ENCODE data around the gene ITGA7. TPM values are rescaled to one million over a fixed set of nuclear protein-coding genes. Genes with fewer than 3 reads are reported as not detected.

Gene ITGA7
- total RNA-seq, 1 experiment from 2014 or later: 14.7 TPM

DNA sequence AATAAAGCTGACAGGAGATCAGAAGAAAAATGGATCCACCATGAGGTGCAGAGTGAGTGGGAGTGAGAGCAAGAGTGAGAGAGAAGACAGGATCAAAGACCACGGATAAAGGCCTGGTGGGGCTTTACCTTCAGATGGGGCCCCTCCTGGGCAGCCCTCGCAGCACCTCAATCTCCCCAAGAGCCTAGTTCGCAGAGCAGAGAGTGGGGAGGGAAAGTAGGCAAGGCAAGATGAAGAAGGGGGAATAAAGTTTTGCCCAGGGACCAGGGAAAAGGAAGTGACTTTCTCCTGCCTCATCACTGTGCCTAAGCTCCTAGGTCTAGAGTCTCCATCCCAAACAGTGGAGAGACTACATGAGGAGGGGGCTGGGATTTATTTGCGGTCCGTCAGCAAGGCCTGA lies 60.7 kb downstream of the ITGA7 start:
- DNase-seq (ENCODE audit: low spot score): no peak
- Histone ChIP-seq H3K27ac (ENCODE audit: low read depth, low read length, poor library complexity, severe bottlenecking) (no peak overlapping the region), H3K4me1 (ENCODE audit: insufficient read depth, low read length, poor library complexity, severe bottlenecking) (no peaks in the 10 kb centered on the region), H3K9me3 (ENCODE audit: low read depth, low read length, poor library complexity, severe bottlenecking) (no peaks in the 10 kb centered on the region), H3K4me3 (ENCODE audit: low read depth, low read length, poor library complexity, severe bottlenecking) (no peak overlapping the region), H3K27me3 (replicated peaks; ENCODE audit: insufficient read depth, low read depth, low read length, poor library complexity) (no peaks in the 10 kb centered on the region), H3K36me3 (ENCODE audit: insufficient read depth, low read length, poor library complexity, severe bottlenecking) (no peaks in the 10 kb centered on the region)
- intact Hi-C loops (cut with micrococcal nuclease; ENCODE audit: unreplicated experiment): no loop called here
- ChIA-PET POLR2A (ENCODE audit: low non-redundant PET) (no interaction called here), CTCF (interaction anchor here (1.1 kb wide), 1 partner anchor 9 kb away, joined by 5 read pairs; no protein-coding TSS in a partner anchor)
- no TSS peak for BruUV-seq (replicated peaks)
- TF ChIP-seq EZH2 (IDR thresholded peaks at IDR 0.05; ENCODE audit: borderline replicate concordance, low read depth, low read length, poor library complexity, severe bottlenecking) (no peak), CTCF (conservative IDR thresholded peaks at IDR 0.05; ENCODE audit: low read depth, low read length) (no peak)

- POLR2A ChIA-PET (ENCODE audit: low non-redundant PET): no interaction called here
- DNase-seq (ENCODE audit: low spot score): no peak
- TF ChIP-seq CTCF (conservative IDR thresholded peaks at IDR 0.05; ENCODE audit: low read depth, low read length) (no peak), EZH2 (IDR thresholded peaks at IDR 0.05; ENCODE audit: borderline replicate concordance, low read depth, low read length, poor library complexity, severe bottlenecking) (no peak)
- intact Hi-C loops (cut with micrococcal nuclease; ENCODE audit: unreplicated experiment): no loop called here
- H3K27me3 ChIP-seq (replicated peaks; ENCODE audit: insufficient read depth, low read depth, low read length, poor library complexity): no peaks in the 10 kb centered on the region
- no peaks in the 10 kb centered on the region for H3K4me1 ChIP-seq (ENCODE audit: insufficient read depth, low read length, poor library complexity, severe bottlenecking)
- no TSS peak for BruUV-seq (replicated peaks)
- CTCF ChIA-PET: no interaction called here
- no peaks in the 10 kb centered on the region for H3K36me3 ChIP-seq (ENCODE audit: insufficient read depth, low read length, poor library complexity, severe bottlenecking)
- H3K27ac ChIP-seq (ENCODE audit: low read depth, low read length, poor library complexity, severe bottlenecking): no peak overlapping the region
- no peaks in the 10 kb centered on the region for H3K9me3 ChIP-seq (ENCODE audit: low read depth, low read length, poor library complexity, severe bottlenecking)
- no peak overlapping the region for H3K4me3 ChIP-seq (ENCODE audit: low read depth, low read length, poor library complexity, severe bottlenecking)
These were observed 63.1 kb downstream of the ITGA7 start for GRCh38 chr12:55644591-55644990.

- Histone ChIP-seq H3K36me3 (ENCODE audit: insufficient read depth, low read length, poor library complexity, severe bottlenecking) (no peaks in the 10 kb centered on the region), H3K4me1 (ENCODE audit: insufficient read depth, low read length, poor library complexity, severe bottlenecking) (no peaks in the 10 kb centered on the region), H3K9me3 (ENCODE audit: low read depth, low read length, poor library complexity, severe bottlenecking) (no peaks in the 10 kb centered on the region), H3K4me3 (ENCODE audit: low read depth, low read length, poor library complexity, severe bottlenecking) (no peak overlapping the region), H3K27ac (ENCODE audit: low read depth, low read length, poor library complexity, severe bottlenecking) (no peak overlapping the region), H3K27me3 (replicated peaks; ENCODE audit: insufficient read depth, low read depth, low read length, poor library complexity) (no peaks in the 10 kb centered on the region)
- ChIA-PET POLR2A (ENCODE audit: low non-redundant PET) (no interaction called here), CTCF (interaction anchor here (0.9 kb wide), 1 partner anchor 14 kb away, joined by 3 read pairs; no protein-coding TSS in a partner anchor)
- DNase-seq (ENCODE audit: low spot score): no peak
- intact Hi-C loops (cut with micrococcal nuclease; ENCODE audit: unreplicated experiment): no loop called here
- BruUV-seq (replicated peaks): no TSS peak
- no peak for TF ChIP-seq CTCF (conservative IDR thresholded peaks at IDR 0.05; ENCODE audit: low read depth, low read length)
These were observed 65.0 kb downstream of the ITGA7 start for GRCh38 chr12:55642669-55643068.
